ACHN (cell line): Measurements from ENCODE around the gene SIN3B.

Experiments
- DNase-seq: peaks from one replicate; pipeline ENCODE4 v3.0.0-alpha.2; 2015
- in situ Hi-C: cut with HindIII; loops from 2 replicates; pipeline ENCODE4 v1.10.0; 2017; ENCODE audit warnings: low sequenced_read_pairs, low pct_ligation_motif_present, low pct_unique_long_range_greater_than_20kb

SIN3B gene

DNA sequence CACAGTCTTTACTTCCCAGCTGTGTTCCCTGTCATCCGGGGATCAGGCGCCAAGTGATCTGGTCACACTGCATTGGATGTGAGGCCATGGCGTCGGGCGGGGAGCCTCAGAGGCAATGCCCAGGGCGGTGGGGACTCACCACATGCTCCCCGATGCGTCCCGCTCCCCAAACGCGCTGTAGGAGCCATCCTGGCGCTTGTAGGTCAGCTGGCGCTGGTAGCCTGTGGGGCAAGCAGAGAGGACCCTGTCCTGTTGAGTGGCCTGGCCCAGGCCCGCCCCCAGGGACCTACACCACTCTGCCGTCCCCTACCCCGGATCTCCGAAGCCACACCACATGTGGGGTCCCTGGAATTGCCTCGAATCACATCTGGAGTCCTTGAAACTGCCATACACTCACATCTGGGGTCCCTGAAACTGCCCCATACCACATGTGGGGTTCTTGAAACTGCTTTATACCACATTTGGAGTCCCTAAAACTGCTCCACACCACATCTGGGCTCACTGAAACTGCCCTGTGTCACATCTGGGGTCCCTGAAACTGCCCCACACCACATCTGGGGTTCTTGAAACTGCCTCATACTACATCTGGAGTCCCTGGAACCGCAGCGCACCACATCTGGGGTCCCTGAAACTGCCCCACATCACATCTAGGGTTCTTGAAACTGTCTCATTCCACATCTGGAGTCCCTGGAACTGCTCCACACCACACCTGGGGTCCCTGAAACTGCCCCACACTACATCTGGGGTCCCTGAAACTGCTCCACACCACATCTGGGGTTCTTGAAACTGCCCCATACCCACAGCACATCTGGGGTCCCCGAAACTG lies 92.8 kb downstream of the SIN3B start:
- no peak for DNase-seq

DNA sequence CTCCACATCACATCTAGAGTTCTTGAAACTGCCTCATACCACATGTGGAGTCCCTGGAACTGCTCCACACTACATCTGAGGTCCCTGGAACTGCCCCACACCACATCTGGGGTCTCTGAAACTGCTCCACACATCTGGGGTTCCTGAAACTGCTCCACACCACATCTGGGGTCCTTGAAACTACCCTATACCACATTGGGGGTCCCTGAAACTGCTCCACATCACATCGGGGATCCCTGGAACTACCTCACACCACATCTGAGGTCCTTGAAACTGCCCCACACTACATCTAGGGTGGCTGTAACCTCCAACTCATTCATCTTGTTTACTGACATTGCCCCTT lies 93.4 kb downstream of the SIN3B start:
- in situ Hi-C loops = no loop called here
- no peak for DNase-seq

More for the DNA sequence above, 92.8 kb downstream of the SIN3B start:
- in situ Hi-C loops = no loop called here

- DNase-seq = no peak
- in situ Hi-C loops = no loop called here
Measured at GRCh38 chr19:16922949-16923348, 93.8 kb downstream of the SIN3B start.

DNA sequence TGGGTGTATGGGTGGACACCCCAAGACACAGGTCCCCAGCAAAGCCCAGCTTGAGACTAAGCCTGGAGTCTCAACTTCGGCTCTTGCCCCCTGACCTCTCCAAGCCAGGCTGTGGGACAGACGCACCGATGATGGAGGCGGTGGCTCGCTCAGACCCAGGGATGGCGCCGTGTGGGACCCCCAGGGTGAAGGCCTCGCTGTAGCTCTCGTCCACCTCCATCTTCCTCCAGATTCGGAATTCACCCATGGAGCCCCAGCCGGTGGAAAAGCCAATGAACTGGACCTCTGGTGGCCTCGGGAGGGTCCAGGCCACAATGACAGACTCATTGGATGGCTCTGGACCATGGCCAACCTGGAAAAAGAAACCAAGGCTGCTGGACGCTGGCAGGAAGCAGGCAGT lies 98.7 kb downstream of the SIN3B start:
- in situ Hi-C loops = no loop called here
- no peak for DNase-seq

DNA sequence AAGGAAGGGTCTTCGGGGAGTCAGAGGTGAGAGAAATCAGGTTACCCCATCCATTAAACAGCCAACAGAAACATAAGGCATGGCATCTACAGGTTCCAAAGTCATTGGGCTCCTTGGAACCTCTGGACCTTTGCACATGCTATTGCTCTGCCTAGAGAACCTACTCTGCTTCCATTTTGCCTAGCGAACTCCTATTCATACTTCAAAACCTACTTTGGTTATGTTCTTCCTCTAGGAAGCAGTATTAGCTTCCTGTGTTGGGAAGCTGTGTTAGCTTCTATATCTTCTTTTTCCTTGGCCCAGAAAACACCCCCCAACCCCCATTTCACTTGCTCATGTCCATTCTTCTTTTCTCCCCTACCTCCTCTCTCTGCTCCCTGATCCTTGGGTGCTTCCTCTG lies 99.2 kb downstream of the SIN3B start:
- in situ Hi-C loops = no loop called here
- DNase-seq = no peak

DNA sequence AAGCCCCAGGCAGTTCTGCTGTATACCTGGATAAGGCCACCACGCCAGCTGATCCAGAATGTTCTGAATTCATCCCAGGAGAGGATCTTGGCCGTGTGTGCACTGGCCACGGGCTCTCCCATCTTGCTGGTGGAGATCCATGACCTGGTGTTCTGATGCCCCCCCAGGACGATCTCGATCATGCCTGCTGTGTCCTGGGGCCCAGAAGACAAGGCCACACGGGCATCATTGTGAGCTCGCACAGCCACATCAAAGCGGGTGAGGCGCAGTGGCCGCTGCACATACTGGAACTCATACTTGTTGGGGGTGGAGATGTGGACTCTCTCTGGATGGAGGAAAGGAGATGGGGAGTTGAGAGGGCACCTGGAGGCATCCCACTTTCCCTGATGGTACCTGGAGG lies 99.7 kb downstream of the SIN3B start:
- no peak for DNase-seq
- in situ Hi-C loops = no loop called here
